ENCODE data around the gene CPB2.

DNA sequence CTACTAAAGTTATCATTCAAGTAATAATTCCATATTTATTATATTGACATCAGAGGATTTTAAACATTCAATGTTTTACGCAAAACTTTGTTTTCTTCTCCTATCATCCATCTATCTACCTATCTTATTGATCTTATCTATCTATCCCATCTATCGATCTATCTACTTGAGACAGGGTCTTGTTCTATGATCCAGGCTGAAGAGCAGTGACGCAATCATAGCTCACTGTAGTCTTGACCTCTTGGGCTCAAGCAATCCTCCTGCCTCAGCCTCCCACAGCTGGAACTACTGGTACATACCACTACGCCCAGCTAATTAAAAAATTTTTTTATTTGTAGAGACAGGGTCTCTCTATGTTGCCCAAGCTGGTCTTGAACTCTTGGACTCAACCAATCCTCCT lies 79.7 kb downstream of the CPB2 start:
- TF ChIP-seq USF2 (CRISPR knock-in tag; IDR thresholded peaks at IDR 0.05) = no peak
- no peak for TF ChIP-seq ZNF445 (CRISPR knock-in tag; IDR thresholded peaks at IDR 0.05; ENCODE audit: low read depth)
- TF ChIP-seq FOXJ3 (CRISPR knock-in tag; IDR thresholded peaks at IDR 0.05) = no peak
- no peak for TF ChIP-seq ZKSCAN3 (CRISPR knock-in tag; IDR thresholded peaks at IDR 0.05)
- TF ChIP-seq POLR2AphosphoS5 (IDR thresholded peaks at IDR 0.05; ENCODE audit: control insufficient read depth, insufficient read depth, low read depth, low read length) = no peak
- TF ChIP-seq CEBPB (tag; IDR thresholded peaks at IDR 0.05) = no peak
- no peak for TF ChIP-seq ZNF512 (tag; IDR thresholded peaks at IDR 0.05)
- no peak for TF ChIP-seq CHD2 (IDR thresholded peaks at IDR 0.05; ENCODE audit: low read depth, low read length)
